Measurements from ENCODE around the gene PIN1.
"Not testable (repeated sequence)": the region's sequence is repeated elsewhere in the genome, so short reads cannot be mapped to it uniquely, and the experiment has no call there.

PIN1 gene

GRCh38 chr19:9818734-9819595 is 16.2 kb upstream of the PIN1 start, which contains the start of gene FBXL12:
Gene FBXL12, minus strand, starts transcription at chr19:9819079. Its CDS starts 266 bp downstream, at chr19:9818813.
- peak; percentile 96 for DNase-seq (ENCODE audit: low spot score)

GRCh38 chr19:9819596-9819909 is 15.6 kb upstream of the PIN1 start:
- DNase-seq (ENCODE audit: low spot score), result no peak

GRCh38 chr19:9820034-9820433 is 15.1 kb upstream of the PIN1 start:
- DNase-seq (ENCODE audit: low spot score), result not testable (repeated sequence)

GRCh38 chr19:9823816-9824215 is 11.3 kb upstream of the PIN1 start:
- no peak for DNase-seq (ENCODE audit: low spot score)

- DNase-seq (ENCODE audit: low spot score), result peak; percentile 92
These were observed 7.6 kb upstream of the PIN1 start, which contains the start of gene UBL5 for GRCh38 chr19:9827289-9828238. Gene UBL5, plus strand, starts transcription at chr19:9827918. Its CDS starts 420 bp downstream, at chr19:9828338.

GRCh38 chr19:9828551-9829063 is 6.5 kb upstream of the PIN1 start:
- no peak for DNase-seq (ENCODE audit: low spot score)

GRCh38 chr19:9834307-9834725 is 802 bp upstream of the PIN1 start:
- peak; percentile 17 for DNase-seq (ENCODE audit: low spot score)

GRCh38 chr19:9835507-9835949 is 410 bp downstream of the PIN1 start:
- no peak for DNase-seq (ENCODE audit: low spot score)

- DNase-seq (ENCODE audit: low spot score), result no peak
These were observed 903 bp downstream of the PIN1 start for GRCh38 chr19:9836021-9836420.

- no peak for DNase-seq (ENCODE audit: low spot score)
These were observed 3.2 kb downstream of the PIN1 start for GRCh38 chr19:9838324-9838723.

- DNase-seq (ENCODE audit: low spot score), result no peak
These were observed 4.3 kb downstream of the PIN1 start for GRCh38 chr19:9839415-9839814.

- no peak for DNase-seq (ENCODE audit: low spot score)
These were observed 7.9 kb downstream of the PIN1 start for GRCh38 chr19:9842834-9843625.

GRCh38 chr19:9843626-9844273 is 8.6 kb downstream of the PIN1 start:
- DNase-seq (ENCODE audit: low spot score), result not testable (repeated sequence)

- peak; percentile 76 for DNase-seq (ENCODE audit: low spot score)
These were observed 12.1 kb downstream of the PIN1 start for GRCh38 chr19:9847087-9847671.

- DNase-seq (ENCODE audit: low spot score), result peak; percentile 82
These were observed 12.9 kb downstream of the PIN1 start for GRCh38 chr19:9848060-9848459.

GRCh38 chr19:9848762-9849161 is 13.6 kb downstream of the PIN1 start:
- peak; percentile 86 for DNase-seq (ENCODE audit: low spot score)

- peak; percentile 66 for DNase-seq (ENCODE audit: low spot score)
These were observed 14.7 kb downstream of the PIN1 start for GRCh38 chr19:9849791-9850190.

- peak; percentile 85 for DNase-seq (ENCODE audit: low spot score)
These were observed 15.3 kb downstream of the PIN1 start for GRCh38 chr19:9850235-9850959.

GRCh38 chr19:9854282-9854846 is 19.2 kb downstream of the PIN1 start:
- DNase-seq (ENCODE audit: low spot score), result no peak

GRCh38 chr19:9856609-9857008 is 21.5 kb downstream of the PIN1 start:
- DNase-seq (ENCODE audit: low spot score), result no peak
